HG03135 (cell line): Measurements from ENCODE around the gene INTS1.
"Not testable (repeated sequence)": the region's sequence is repeated elsewhere in the genome, so short reads cannot be mapped to it uniquely, and the experiment has no call there.

ENCODE experiments used
- ATAC-seq: cut with Tn5 transposase; IDR thresholded peaks from one replicate; pipeline ENCODE4 v1.9.1; 2021; ENCODE audit warnings: mild to moderate bottlenecking, moderate library complexity; ENCODE audit not compliant: unreplicated experiment

Gene INTS1

GRCh38 chr7:1531979-1532455 is 27.8 kb upstream of the INTS1 start:
- ATAC-seq: no peak

GRCh38 chr7:1531263-1531978 is 27.2 kb upstream of the INTS1 start:
- peak; percentile 10 for ATAC-seq

- peak; percentile 15 for ATAC-seq
Observed at GRCh38 chr7:1530946-1531262, 26.7 kb upstream of the INTS1 start.

- ATAC-seq: no peak
Observed at GRCh38 chr7:1529383-1530116, 25.4 kb upstream of the INTS1 start.

GRCh38 chr7:1526271-1526754 is 22.1 kb upstream of the INTS1 start:
- ATAC-seq: no peak

GRCh38 chr7:1525409-1525808 is 21.2 kb upstream of the INTS1 start:
- ATAC-seq: no peak

- no peak for ATAC-seq
Observed at GRCh38 chr7:1523844-1524243, 19.7 kb upstream of the INTS1 start.

- no peak for ATAC-seq
Observed at GRCh38 chr7:1523208-1523607, 19.0 kb upstream of the INTS1 start.

- ATAC-seq: no peak
Observed at GRCh38 chr7:1521456-1521855, 17.3 kb upstream of the INTS1 start.

- no peak for ATAC-seq
Observed at GRCh38 chr7:1520539-1521234, 16.5 kb upstream of the INTS1 start.

GRCh38 chr7:1519322-1519922 is 15.2 kb upstream of the INTS1 start:
- not testable (repeated sequence) for ATAC-seq

GRCh38 chr7:1516586-1517251 is 12.5 kb upstream of the INTS1 start:
- ATAC-seq: no peak

GRCh38 chr7:1515509-1515967 is 11.3 kb upstream of the INTS1 start:
- ATAC-seq: not testable (repeated sequence)

GRCh38 chr7:1514995-1515401 is 10.8 kb upstream of the INTS1 start:
- ATAC-seq: no peak

- ATAC-seq: no peak
Observed at GRCh38 chr7:1514407-1514806, 10.2 kb upstream of the INTS1 start.

GRCh38 chr7:1513657-1514095 is 9.5 kb upstream of the INTS1 start:
- ATAC-seq: no peak

GRCh38 chr7:1512781-1513656 is 8.8 kb upstream of the INTS1 start:
- no peak for ATAC-seq

- ATAC-seq: no peak
Observed at GRCh38 chr7:1511444-1512422, 7.5 kb upstream of the INTS1 start.
